GM11168 (cell line): ENCODE data around the gene SUMF1.
"Not testable (repeated sequence)": the region's sequence is repeated elsewhere in the genome, so short reads cannot be mapped to it uniquely, and the experiment has no call there.

ENCODE experiments used
- in situ Hi-C: fragments of 300-500 bp; cut with MboI; formaldehyde crosslinking; loops from one replicate; pipeline ENCODE4 v1.12.0; 2022; ENCODE audit warnings: low sequenced_read_pairs; ENCODE audit not compliant: unreplicated experiment

The SUMF1 gene

DNA sequence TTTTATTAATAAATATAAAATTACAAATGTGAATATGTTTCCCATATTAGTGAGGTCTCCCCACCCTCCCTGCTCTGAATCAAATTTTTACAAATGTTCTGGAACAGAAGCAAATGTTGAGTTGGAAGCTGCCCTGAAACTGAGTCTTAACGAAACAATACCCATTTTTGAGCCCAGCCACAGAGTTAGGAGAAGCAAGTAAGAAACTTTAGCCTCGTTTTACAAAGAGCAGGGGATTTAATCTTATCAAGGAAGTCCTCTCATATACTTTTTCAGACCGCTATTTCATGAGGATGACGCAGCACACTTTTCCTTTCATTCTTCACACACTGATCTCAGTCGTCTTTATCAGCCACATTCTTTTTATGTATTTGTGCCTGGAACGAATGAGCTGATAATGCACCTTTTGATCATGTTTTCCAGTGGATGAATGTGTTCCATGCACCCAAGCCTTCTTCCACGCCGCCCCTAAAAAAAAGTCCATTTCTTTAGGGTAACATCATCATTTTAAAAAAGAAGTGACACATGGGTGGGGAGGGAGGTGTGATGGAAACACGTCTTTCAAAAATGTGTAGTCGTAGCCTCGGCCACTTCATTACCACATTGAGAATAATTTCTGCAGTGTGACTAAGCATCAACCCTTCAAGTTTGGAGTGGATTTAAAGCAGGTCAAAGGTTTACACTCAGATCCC is 115.8 kb downstream of the SUMF1 start:
- in situ Hi-C loops: loop anchor here (10.0 kb wide), 1 partner anchor 283 kb away; no protein-coding TSS in a partner anchor

DNA sequence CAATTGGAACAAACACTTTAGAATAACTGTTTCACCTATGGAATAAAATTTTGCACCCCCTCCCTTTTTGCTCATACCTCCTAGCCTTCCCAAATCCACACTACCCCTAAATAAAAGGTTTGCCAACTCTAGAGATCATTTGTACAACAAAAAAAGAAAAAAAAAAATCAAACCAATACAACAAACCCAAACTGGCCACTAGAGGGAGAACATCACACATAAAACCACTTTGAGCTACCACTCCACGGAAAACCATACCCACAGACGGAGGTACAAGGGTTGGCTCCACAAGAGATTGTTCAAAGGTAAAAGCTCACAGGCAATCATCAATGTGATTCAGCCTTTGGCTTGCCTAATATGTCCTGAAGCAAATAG is 116.3 kb downstream of the SUMF1 start:
- in situ Hi-C loops: loop anchor here (10.0 kb wide), 1 partner anchor 284 kb away; no protein-coding TSS in a partner anchor

GRCh38 chr3:4343258-4343657 is 123.8 kb downstream of the SUMF1 start:
- in situ Hi-C loops: no loop called here

- in situ Hi-C loops: no loop called here
These were observed 125.8 kb downstream of the SUMF1 start for GRCh38 chr3:4341336-4341675.

- in situ Hi-C loops: no loop called here
These were observed 126.4 kb downstream of the SUMF1 start for GRCh38 chr3:4340411-4341335.

DNA sequence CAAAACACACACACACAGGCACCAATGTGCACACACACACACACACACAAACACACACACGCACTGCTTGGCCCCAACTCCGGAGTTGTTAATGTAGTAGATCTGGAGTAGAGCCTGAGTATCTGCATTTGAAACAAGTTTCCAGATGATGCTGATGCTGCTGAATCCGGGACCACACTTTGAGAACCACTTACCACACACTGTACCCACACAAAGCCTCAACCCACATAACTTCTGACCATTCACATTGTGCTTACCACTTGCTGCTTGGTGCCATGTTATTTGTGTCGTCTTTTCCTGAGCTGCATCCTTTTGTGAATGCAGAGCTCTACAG is 127.0 kb downstream of the SUMF1 start:
- in situ Hi-C loops: no loop called here

- in situ Hi-C loops: no loop called here
These were observed 128.3 kb downstream of the SUMF1 start for GRCh38 chr3:4338751-4339150.

DNA sequence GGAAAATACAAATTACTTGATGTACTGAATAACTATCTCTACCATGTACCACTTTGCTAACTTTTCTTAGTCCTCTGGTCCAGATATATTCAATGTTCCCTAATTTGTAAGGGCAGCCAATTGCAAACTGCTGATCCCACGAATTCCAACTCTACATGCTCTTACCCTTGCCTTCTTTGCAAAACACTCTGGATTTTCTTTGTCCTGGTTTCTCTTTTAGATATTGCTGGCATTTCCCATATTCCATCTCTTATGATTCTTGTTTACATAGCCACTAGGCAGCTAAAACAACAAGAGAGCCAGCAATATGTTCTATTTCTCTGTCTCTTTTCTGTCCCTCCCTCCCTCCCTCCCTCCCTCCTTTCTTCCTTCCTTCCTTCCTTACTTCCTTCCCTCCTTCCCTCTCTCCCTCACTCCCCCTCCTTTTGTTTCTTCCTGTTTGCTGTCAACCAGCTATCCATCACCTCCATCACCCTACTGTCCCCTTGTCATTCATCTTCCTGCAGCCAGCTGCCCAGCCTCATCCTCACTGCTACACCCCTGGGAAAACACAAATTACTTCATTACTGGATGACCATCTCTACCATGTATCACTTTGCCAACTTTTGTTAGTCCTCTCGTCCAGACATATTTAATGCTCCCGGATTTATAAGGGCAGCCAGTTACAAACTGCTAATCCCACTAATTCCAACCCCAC is 130.1 kb downstream of the SUMF1 start:
- in situ Hi-C loops: no loop called here

DNA sequence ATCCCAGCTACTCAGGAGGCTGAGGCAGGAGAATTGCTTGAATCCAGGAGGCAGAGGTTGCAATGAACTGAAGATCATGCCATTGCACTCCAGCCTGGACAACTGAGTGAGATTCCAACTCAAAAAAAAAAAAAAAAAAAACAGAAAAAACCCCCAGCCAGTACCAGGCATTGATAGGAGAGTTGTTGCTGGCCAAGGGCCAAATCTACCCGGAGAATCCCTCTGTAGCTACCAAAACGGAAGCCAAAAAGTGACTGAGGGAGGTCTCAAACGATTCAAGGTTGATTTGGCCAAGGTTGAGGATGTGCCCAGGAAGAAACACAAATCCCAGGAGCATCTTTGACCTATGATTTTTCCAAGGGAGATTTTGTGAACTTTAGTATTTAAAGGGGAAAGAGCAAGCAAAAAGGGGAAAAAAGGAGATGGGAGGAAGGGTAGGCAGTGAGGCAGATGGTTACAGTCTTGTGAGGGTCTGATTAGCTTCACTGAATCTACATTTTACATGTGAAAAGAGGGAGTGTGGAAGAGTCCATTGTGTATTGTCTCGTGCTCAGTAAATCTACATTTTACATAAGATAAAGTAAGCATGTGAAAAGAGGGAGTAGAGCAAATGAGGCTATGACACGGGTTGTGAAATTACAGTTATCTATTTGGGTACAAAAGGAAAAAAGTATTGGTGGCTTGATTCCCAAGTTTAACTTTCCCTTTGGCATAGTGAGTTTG is 131.1 kb downstream of the SUMF1 start:
- in situ Hi-C loops: no loop called here

DNA sequence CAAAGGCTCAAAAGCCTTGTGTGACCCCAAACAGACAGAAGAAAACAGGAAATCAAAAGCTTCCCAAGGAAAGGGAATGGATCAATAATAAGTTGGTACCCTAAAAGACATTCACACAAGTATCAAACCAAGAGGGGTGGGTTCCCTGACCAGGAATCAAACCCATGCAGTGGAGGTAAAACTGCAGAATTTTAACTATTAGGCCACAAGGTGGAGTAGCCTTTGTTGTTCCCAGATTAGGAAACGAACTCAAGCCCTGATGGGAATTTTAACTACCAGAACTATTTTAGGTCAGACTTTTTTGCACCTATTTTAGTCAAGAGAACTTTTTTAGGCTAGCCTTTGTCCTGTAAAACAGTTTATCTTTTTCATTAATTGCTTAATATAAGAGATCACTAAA is 132.5 kb downstream of the SUMF1 start:
- in situ Hi-C loops: no loop called here

DNA sequence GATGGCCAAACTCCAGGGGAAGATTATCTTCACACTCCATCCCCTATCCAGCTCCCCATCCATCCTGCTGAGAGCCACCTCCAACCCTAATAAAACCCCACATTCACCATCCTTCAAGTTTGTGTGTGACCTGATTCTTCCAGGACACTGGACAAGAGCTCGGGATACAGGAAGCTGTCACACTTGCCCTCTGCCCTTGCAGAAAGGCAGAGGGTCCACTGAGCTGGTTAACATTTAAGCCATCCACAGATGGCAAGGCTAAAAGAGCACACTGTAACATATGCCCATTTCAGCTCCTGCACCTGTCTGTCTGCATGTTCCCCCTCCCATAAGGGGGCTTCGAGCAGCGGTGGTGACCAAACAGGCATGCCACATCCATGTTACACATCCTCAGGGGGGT is 134.1 kb downstream of the SUMF1 start:
- in situ Hi-C loops: no loop called here

DNA sequence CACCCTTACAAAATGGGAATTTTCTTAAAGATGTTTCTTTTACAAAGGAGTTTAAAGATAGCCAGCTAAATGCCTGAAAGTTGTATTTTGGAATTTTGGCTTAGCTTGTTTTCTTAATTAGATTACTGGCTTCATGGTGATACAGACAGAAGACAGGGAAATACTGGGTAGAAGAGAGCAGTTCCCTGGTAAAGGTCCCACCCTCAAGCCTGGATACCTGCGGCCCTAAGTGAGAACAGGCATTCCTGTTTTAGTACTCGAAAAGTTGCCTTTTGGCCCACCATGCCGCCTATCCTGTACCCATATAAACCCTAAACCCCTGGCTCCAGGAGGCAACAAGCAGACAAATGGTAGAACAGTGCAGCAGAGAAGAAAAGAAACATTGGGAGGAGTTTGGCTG is 134.5 kb downstream of the SUMF1 start:
- in situ Hi-C loops: no loop called here

- in situ Hi-C loops: no loop called here
These were observed 135.0 kb downstream of the SUMF1 start for GRCh38 chr3:4332111-4332510.

- in situ Hi-C loops: not testable (repeated sequence)
These were observed 137.3 kb downstream of the SUMF1 start for GRCh38 chr3:4329806-4330205.

GRCh38 chr3:4326868-4327267 is 140.2 kb downstream of the SUMF1 start:
- in situ Hi-C loops: no loop called here

- in situ Hi-C loops: no loop called here
These were observed 143.6 kb downstream of the SUMF1 start for GRCh38 chr3:4323246-4324027.

GRCh38 chr3:4322635-4323034 is 144.4 kb downstream of the SUMF1 start:
- in situ Hi-C loops: no loop called here

DNA sequence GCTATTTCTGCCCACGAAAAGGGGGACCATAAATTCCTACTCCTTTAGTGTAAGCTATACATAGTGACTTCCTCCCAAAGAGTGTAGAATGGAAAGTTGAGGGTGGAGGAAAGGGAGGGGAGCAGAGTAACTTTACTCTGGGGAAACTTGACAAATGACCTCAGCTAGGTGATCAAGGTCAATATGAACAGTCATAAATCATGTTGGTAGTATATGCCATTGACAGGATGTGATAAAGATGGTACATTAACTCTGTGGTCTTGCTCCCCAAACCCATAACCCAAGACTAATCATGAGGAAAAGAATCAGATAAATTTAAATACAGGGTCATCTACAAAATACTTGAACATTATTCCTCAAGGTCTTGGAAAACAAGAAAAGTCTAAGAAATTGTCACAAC is 145.3 kb downstream of the SUMF1 start:
- in situ Hi-C loops: no loop called here

- in situ Hi-C loops: no loop called here
These were observed 146.8 kb downstream of the SUMF1 start for GRCh38 chr3:4320096-4320911.
